Lung microvascular endothelial cell (primary cell): ENCODE data around the gene ZNF302. TPM values are rescaled to one million over a fixed set of nuclear protein-coding genes. Genes with fewer than 3 reads are reported as not detected.
A peak's percentile ranks its signal among the peaks of the same experiment; 100 is the strongest.
"Not testable (repeated sequence)": the region's sequence is repeated elsewhere in the genome, so short reads cannot be mapped to it uniquely, and the experiment has no call there.

Source experiments
- DNase-seq, 2 donors: peaks; one replicate each; pipeline versions ENCODE4 v3.0.0 to v3.0.0-alpha.2; 2010; ENCODE audit warnings: low read depth in 2 of 2
- total RNA-seq: library from RNA; depleted of rRNA; stranded (reverse); fragments of >200 nt; gene quantifications from 2 replicates; pipeline ENCODE4 v1.2.1, GENCODE V29; 2014

The ZNF302 gene
- total RNA-seq, result 8.7 and 11.9 TPM in 2 replicates

DNA sequence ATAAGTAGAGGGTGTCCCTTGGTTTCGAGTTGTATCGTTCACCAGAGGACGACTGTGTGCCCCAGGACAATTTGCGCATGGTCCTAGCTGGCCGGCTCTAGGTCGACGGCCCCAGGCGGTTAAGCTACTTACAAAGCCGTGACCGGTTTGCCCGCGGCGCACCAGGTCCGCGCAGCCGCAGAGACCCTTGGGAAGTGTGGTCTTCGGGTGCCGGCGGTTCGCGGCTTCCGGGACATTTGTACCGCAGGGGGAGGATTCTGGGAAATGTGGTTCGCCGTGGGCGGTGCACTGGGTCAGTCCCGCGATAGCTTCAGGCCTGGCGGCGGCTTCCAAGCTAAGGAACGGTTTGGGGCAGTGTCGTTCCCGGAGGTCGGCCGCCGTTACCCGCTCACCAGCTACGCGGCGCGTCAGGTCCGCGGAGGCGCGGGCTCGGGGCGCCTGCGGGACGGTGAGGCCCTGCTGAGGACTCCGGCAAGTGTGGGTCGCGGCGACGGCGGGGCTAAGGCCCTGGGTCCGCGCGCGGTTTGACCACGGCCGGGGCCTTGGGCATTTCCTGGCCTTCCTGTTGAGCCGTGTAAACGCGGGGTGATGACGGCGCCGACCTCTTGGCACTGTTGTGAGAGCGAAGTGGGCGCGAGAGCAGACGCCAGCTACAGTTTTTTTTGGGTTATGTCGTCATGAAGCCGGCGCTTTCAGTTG is at the start of gene ZNF302:
Gene ZNF302 (plus strand): TSS at position 293 of the 699 bp plus-strand sequence. CDS start 1,127 bp downstream, outside the sequence.
- peak; percentile 99 for DNase-seq

DNA sequence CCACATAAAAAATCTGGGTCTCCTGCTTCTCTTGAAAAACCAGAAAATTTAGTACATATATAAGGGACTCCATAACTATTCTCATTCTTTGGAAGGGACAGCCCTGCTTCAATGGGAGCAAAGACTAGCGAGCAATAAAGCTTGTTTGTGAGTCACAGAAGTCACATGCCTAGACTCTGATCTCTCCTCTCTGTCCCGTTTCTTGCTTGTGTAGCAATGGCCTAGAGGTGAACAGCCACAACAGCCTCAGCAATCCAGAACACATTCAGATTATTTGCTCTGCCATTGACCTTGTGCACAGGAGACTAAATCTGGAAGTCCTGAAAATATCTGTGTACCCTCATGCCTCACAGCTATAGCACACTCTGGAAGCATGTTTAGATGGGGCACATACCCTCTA is 43.7 kb upstream of the ZNF302 start:
- no peak for DNase-seq

DNA sequence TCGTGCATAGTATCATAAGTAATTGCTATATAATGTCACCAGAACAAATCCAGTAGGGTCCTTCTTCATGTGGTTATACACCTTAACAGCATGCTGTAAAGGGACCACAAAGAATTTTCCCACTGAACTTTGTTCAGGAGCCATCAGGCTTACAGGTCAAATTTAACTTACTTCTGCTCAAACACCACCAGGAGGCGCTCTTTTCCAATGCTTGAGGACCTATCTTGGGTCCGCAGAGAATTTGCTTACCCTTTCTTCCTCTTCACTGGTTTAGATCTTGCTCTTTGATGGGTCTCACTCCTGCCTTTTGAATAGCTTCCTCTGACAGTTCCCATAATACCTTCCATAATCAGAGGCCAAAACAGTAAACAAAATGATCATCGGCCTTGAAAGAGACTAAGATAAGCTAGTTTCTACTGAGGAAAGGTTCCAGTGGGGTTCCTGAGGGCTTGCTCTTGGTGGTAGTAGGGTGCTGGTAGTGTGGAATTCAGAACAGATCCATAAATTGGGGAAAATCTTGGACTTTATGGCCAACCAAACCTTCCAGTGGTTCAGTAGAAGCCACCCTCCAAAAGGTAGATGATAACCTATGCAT is 37.9 kb upstream of the ZNF302 start:
- DNase-seq, result peak; percentile 77 to 85

DNA sequence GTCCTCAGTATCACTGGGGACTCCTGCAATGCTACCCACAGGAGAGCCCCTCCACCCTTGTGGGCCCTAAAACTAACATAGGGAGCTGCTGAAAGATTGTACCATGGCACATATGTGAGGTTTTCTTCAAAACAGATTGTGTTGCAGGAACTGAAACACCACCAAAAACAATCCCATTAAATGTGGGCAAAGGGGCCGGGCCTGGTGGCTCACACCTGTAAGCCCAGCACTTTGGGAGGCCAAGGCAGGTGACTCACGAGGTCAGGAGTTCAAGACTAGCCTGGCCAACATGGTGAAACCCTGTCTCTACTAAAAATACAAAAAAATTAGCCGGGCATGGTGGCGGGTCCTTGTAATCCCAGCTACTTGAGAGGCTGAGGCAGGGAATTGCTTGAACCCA is 35.2 kb upstream of the ZNF302 start:
- no peak for DNase-seq

DNA sequence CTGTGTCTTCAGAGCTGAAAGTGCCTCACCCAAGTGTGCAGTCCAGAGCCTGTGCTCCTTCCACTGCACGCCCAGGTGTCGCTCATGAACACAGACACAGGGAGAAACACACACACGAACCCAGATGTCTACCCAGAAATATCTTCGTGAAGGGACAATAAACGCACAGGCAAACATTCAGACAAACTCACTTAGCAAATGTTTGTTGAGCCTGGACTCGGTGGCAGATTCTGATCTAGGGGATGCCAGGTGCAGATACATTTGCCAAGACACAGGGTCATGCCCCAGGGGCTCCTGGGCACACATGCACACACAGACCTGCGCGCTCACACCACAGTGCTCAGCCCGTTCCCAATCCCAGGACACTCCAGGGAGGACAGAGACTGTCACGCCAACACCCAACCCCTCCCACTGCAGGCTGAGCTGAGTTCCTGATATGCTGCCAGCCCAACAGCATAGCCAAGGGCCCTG is 32.5 kb upstream of the ZNF302 start:
- DNase-seq, result no peak

DNA sequence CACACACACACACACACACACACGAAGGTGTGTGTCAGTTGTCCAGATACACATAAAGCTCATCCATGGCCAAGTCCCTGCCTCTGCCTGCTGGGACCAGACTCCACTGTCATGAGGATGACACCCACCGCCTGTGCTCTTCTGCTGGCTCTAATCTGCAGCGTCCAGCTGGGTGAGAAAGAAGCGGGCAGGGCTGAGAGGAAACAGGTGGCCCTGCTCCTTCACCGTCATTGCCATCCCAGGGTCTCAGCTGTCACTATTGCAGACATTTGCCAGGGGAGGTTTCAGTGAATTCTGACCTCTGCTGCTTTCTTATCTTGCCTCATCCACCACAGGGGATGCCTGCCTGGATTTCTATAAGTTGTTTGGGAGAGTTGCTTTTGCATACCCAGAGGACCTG is 31.9 kb upstream of the ZNF302 start:
- DNase-seq, result no peak

DNA sequence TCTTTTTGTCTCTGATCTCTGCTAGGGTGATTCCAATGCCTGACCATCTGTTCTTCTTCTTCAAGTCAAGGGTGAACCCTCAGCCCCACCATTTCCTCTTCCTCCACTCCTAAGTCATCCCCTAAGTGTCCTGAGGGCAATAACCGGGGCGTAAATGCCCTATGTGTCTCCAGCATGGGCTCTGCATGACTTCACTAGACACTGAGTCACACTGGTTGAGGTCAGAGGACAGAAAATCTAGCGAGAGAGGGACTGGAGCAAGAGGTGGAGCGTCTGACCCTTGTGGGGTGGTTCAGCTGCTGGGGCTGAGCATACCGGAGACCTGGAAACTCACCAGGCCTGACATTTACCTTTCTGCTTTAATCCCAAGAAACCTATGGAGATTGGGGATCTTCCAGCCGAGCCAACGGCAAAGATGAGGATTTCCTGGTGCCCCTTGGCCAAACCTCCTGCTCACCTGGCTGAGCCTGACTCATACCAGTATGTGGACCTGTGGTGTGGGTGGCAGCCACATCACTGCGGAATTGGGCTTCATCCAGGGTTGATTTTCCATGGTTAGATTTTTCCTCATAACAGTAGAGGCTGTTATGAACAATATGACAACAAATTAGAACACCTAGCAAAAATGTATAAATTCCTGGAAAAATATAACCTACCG is 27.5 kb upstream of the ZNF302 start:
- DNase-seq, result no peak

DNA sequence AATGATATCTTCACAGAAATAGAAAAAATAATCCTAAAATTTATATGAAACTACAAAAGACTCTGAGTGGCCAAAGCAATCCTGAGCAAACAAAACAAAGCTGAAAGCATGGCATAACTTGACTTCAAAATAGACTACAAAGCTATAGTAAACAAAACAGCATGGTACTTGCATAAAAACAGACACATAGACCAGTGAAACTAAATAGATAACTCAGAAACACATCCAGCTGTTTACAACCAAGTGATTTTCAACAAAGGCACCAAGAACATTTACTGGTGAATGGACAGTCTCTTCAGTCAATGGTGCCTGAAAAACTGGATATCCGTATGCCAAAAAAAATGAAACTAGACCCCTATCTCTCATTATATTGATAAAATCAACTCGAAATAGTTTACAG is 25.7 kb upstream of the ZNF302 start:
- no peak for DNase-seq

DNA sequence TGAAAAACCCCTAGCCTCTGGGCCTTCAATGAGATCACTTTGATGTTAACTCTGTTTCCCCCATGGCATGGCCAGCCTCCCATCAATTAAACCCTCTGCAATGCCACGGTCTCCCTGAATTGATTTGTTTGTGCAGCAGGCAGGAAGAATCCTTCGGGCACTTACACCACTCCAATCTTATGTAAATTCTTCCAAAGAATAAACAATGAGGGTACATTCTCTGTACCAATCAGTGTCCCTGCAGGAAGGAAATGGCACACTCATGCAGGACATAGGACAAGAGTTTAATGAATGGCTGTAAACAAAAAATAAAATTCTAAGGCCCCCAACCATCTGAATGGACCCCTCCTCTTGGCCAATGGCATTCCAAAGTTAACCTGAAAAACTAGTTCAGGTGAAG is 22.7 kb upstream of the ZNF302 start:
- DNase-seq, result no peak

DNA sequence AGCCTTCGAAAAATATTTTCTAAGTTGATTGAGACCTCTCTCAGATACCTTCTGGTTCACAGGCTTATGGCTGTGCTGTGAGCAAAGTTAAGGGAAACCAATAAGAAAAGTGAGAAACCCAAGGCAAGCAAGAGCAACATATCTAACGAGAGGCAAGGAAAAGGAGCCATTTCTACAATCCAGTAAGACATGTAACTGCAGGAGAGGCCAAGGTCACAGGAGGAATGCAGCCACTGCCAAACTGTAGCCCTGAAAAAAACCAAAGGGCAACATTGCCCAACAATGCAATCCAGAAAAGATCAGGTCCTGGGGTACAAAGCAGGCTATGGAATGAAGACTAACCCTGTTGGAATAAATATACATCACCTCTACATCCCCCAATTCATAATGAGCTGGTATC is 21.8 kb upstream of the ZNF302 start:
- DNase-seq, result no peak

DNA sequence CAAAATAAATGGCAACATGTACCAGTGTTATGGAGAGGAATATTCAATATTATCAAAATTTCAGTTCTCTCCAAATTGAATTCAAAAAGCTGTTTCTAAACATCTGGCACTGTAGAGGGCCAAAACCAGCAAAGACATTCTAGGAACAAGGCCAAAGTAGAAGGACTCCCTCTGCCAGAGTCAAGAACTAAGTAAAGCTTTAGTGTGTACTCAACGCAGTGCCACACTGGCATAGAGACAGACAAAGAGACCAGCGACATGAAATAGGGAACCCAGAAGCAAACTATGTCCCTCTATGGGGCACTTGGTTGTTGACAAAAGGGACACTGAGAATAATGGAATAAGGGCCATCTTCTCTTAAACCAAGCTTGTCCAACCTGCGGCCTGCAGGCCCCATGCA is 16.1 kb upstream of the ZNF302 start:
- no peak for DNase-seq

DNA sequence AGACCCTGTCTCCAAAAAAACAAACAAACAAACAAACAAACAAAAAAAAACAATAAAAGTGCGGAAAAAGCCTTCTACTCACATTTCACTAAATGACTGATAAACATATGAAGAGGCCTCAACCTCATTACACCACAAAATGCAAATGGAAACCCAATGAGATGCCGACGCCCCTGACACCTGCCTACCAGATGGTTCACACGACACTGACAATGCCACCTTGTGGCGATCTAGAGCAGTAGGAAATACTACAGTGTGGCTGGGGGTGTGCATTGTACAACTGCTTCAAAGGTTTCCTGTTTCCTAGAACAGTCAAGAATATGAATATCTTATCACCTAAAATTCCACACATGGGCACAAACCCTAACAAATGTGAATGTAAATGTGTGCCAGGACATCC is 14.6 kb upstream of the ZNF302 start:
- DNase-seq, result peak; percentile 48

DNA sequence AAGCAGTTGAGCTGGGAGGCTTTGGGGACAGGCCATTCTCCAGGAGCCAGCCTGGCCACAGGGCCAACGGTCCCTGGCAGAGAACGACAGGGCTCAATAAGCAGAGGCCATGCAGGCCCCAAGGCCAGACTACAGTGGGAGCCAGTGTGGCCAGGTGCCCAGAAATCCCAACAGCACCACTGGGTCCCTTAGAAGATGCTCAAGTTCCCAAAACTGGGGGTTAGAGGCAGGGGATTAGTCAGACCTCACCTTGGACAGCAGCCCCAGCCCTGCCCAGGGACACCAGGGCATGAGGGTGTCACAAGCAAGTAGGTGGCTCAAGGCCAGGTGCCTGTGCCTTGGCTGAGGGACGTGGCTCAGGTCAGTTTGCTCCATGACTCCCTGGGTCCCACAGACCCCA is 13.3 kb upstream of the ZNF302 start:
- DNase-seq, result no peak

DNA sequence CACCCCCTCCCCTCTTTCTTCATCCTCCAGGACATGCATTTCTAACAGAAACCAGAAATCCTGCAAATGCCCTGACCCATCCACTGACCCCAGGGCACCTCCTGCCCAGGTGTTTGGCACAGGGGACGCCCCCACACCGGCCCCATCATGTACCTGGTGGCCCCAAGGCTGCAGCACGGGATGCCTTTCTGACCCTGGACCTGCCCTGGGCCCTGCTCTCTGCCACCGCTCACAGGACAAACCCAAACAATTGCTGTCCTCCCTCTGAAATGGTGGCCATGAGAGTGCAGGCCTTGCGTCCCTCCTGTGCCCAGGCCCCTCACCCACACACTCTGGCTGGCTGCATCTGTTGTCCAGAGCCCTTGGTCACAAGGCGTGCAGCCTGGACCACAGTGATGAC is 12.6 kb upstream of the ZNF302 start:
- no peak for DNase-seq

DNA sequence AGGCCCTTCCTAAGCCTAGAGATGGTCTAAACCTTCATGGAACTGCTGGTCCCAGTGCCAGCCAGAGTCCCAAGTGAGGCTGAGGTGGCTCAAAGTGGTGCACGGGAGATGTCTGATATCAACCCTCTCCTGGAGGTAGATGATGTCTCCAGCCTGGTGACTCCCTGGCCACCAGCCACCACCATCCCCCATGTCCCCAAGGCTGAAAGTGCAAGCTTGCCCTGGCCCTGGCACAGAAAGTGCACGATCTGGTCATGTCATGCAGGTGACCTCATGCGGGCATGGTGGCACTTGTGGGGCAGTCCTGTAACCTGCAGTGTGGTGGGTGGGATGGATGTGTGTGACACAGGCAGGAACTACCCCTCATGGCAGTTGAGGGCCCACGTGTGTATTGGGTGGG is 12.2 kb upstream of the ZNF302 start:
- not testable (repeated sequence) for DNase-seq

DNA sequence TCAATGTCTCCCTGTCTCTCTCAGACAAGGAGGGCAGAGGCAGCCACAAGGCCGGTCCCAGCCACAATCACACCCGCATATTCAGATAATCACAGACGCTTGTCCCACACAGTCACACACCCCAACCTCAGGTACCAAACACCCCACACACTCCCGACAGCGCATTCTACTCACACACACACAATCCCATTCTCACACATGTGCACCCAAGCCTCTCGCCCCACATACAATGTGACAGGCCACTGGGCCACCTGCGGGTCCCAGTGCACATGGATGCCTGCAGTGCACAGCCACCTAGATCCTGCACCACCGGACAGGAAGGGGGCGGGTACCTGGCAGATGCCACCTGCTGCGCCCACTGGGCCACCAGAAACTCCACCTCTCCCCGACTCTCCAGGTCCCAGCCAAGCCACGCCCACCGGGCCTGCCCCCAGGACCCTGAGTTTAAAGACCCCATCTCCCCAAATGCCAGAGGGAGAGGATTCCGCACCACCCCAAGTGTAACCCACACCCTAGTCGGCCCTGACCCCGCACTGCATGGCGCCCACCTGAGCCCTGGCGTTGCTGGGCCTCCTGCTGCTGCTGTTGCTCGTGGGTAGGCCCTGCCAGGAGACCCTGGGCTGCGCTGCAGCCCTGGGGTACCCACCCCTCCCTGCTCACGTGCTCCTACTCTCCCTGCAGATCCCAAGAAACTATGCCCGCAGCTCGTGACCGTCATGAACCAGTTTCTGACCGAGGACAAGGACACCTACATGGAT is 11.1 kb upstream of the ZNF302 start:
- no peak for DNase-seq

DNA sequence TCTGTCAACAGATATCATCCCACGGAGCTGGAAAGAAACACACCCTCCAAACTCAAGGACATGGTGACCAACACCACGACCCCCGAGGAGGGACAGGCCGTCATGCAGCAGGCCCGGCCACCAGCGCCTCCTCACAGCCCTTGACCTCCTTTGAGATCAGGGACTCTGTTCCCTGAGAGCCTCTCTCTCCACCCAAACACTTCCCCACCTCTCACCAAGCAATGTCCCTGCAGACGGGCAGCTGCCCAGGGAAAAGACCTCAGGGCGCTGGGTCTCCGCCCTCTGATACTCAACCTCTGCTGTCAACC is 10.6 kb upstream of the ZNF302 start:
- DNase-seq, result no peak

DNA sequence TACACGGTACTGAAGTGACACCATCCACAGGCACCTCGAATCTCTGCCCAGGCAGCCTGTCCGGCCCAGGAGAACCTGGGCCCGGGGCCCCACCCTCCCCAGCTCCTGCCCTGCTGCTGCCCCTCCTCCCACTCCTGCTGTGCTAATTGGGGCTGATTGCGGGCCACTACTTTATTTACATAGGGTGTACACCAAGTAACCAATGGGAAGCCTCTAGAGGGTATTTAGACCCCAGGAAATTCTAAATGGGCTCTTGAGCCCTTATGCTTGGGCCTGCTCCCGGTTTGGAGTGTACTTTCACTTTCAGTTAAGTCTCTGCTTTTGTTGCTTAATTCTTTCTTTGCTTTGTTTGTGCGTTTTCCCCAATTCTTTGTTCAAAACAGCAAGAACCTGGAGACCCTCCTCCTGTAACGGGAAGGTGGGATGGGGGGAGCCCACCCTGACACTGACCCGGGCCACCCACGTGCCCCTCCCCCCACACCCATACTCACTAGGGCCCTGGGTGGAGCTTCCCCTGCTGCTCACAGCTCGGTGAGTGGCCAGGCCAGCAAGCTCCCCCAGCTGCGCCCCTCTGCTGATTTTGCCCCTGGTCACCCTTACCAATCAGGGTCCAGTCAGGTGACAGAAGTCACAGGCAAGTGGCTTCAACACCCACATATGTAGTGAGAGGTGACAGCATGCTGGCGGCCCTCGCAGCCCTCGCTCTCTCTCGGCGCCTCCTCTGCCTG is 10.0 kb upstream of the ZNF302 start:
- peak; percentile 49 to 64 for DNase-seq

DNA sequence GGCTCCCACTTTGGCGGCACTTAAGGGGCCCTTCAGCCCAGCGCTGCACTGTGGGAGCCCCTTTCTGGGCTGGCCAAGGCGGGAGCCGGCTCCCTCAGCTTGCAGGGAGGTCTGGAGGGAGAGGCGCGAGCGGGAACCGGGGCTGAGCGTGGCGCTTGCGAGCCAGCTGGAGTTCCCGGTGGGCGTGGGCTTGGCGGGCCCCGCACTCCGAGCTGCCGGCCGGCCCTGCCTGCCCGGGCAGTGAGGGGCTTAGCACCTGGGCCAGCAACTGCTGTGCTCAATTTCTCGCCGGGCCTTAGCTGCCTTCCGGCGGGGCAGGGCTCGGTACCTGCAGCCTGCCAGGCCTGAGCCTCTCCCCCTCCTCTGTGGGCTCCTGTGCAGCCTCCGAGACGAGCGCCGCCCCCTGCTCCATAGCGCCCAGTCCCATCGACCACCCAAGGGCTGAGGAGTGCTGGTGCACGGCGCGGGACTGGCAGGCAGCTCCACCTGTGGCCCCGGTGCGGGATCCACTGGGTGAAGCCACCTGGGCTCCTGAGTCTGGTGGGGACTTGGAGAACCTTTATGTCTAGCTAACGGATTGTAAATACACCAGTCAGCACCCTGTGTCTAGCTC is 9.3 kb upstream of the ZNF302 start:
- not testable (repeated sequence) for DNase-seq

DNA sequence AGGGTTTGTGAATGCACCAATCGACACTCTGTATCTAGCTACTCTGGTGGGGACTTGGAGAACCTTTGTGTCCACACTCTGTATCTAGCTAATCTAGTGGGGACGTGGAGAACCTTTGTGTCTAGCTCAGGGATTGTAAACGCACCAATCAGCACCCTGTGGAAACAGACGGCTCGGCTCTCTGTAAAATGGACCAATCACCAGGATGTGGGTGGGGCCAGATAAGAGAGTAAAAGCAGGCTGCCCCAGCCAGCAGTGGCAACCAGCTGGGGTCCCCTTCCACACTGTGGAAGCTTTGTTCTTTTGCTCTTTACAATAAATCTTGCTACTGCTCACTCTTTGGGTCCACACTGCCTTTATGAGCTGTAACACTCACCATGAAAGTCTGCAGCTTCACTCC is 8.8 kb upstream of the ZNF302 start:
- DNase-seq, result not testable (repeated sequence)

DNA sequence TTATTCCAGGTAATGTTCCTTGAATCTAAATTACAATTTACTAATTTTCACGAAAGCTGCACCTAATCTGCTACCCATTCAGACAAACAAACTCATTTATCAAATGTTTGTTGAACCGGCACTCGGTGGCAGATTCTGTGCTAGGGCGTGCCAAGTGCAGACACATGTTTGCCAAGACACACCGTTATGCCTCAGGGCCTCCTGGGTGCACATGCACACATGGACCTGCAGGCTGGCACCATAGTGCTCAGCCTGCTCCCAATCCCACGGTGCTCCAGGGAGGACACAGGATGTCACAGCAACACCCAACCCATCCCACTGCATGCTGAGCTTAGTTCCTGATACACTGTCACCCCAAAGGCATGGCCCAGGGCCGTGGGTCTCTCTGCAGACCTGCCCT is 8.2 kb upstream of the ZNF302 start:
- no peak for DNase-seq
